PC-9 (cell line): Measurements from ENCODE around the gene AKAP7. TPM values are rescaled to one million over a fixed set of nuclear protein-coding genes. Genes with fewer than 3 reads are reported as not detected.
A peak's percentile ranks its signal among the peaks of the same experiment; 100 is the strongest.

ENCODE experiments used
- BruUV-seq: library from RNA; stranded (reverse); fragments of 400-500 nt; replicated peaks from 2 replicates; lab custom pipeline; 2021; lab: Mats Ljungman, UMichigan
- CTCF ChIA-PET: fragments of 300-600 bp; sonication (Branson Sonifier 250); formaldehyde crosslinking; loops from one replicate; lab custom pipeline; 2022; ENCODE audit warnings: antibody characterized with exemption; lab: Charles Lee
- POLR2A ChIA-PET: fragments of 300-600 bp; sonication (Branson Sonifier 250); formaldehyde crosslinking; loops from one replicate; lab custom pipeline; 2022; ENCODE audit warnings: antibody characterized with exemption; ENCODE audit not compliant: unreplicated experiment; lab: Charles Lee
- DNase-seq, 2 experiments: peaks; one replicate each; pipeline versions ENCODE4 v3.0.0 to v3.0.0-alpha.2; 2015 to 2022; ENCODE audit warnings: mixed read lengths in 1 of 2
- H2AFZ ChIP-seq: fragments of 200-600 bp; sonication (generic); 2 replicates; pipeline ENCODE4 v1.8.1; 2017; ENCODE audit warnings: antibody characterized with exemption
- H3F3A ChIP-seq: fragments of 200-600 bp; sonication (generic); 2 replicates; pipeline ENCODE4 v1.8.1; 2017; ENCODE audit warnings: antibody characterized with exemption, mild to moderate bottlenecking, low read depth; ENCODE audit not compliant: insufficient read depth
- H3K27ac ChIP-seq: fragments of 200-600 bp; sonication (generic); 2 replicates; pipeline ENCODE4 v1.6.1; 2016; ENCODE audit warnings: mixed run types
- H3K27me3 ChIP-seq: fragments of 200-600 bp; sonication (generic); 2 replicates; pipeline ENCODE4 v1.6.1; 2016; ENCODE audit warnings: low read depth, mixed run types; ENCODE audit not compliant: insufficient read depth
- H3K36me3 ChIP-seq: fragments of 200-600 bp; sonication (generic); 2 replicates; pipeline ENCODE4 v1.6.1; 2016; ENCODE audit warnings: low read depth, mixed run types
- H3K4me1 ChIP-seq: fragments of 200-600 bp; sonication (generic); replicated peaks from 2 replicates; pipeline ENCODE4 v1.6.1; 2016; ENCODE audit warnings: mixed run types; ENCODE audit not compliant: insufficient read depth
- H3K4me2 ChIP-seq: fragments of 200-600 bp; sonication (generic); 2 replicates; pipeline ENCODE4 v1.6.1; 2017; ENCODE audit warnings: mixed run types
- H3K4me3 ChIP-seq: fragments of 200-600 bp; sonication (generic); 2 replicates; pipeline ENCODE4 v1.6.1; 2016; ENCODE audit warnings: mixed run types
- H3K79me2 ChIP-seq: fragments of 200-600 bp; sonication (generic); 2 replicates; pipeline ENCODE4 v1.6.1; 2017; ENCODE audit warnings: low read depth, mixed run types
- H3K9me2 ChIP-seq: fragments of 200-600 bp; sonication (generic); 2 replicates; pipeline ENCODE4 v1.8.1; 2017; ENCODE audit warnings: mild to moderate bottlenecking; ENCODE audit not compliant: insufficient read depth
- H3K9me3 ChIP-seq: fragments of 200-600 bp; sonication (generic); 2 replicates; pipeline ENCODE4 v1.8.1; 2016; ENCODE audit warnings: low read depth; ENCODE audit not compliant: insufficient read depth
- H4K20me1 ChIP-seq: fragments of 200-600 bp; sonication (generic); 2 replicates; pipeline ENCODE4 v1.8.1; 2017; ENCODE audit not compliant: insufficient read depth
- CTCF ChIP-seq: fragments of 200-600 bp; sonication (generic); conservative IDR thresholded peaks from 2 replicates; pipeline ENCODE4 v1.6.1; 2017; ENCODE audit warnings: mixed run types, antibody characterized with exemption, mild to moderate bottlenecking, moderate library complexity
- EZH2 ChIP-seq: fragments of 200-600 bp; sonication (generic); IDR thresholded peaks from 2 replicates; pipeline ENCODE4 v1.8.0; 2017; ENCODE audit warnings: antibody characterized with exemption, low read depth
- intact Hi-C: fragments of 100-400 bp; cut with micrococcal nuclease; formaldehyde crosslinking; loops from one replicate; pipeline ENCODE4 v1.10.0; 2022; ENCODE audit not compliant: unreplicated experiment
- total RNA-seq: library from RNA; stranded (reverse); gene quantifications from 2 replicates; pipeline ENCODE4 v1.2.3, GENCODE V29; 2021

The AKAP7 gene
- total RNA-seq, 1 experiment from 2014 or later = 3.8 TPM

DNA sequence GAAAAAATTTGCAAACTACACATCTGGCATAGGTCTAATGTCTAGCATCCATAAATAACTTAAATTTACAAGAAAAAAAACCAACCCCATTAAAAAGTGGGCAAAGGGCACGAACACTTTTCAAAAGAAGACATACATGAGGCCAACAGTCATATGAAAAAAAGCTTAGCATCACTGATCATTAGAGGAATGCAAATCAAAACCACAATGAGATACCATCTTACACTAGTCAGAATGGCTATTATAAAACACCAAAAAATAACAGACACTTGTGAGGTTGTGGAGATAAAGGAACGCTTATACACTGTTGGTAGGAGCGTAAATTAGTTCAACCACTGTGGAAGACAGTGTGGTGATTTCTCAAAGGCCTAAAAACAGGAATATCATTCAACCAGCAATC lies 38.5 kb upstream of the AKAP7 start:
- CTCF ChIA-PET = no interaction called here
- Histone ChIP-seq H4K20me1 (no peaks in the 10 kb centered on the region), H3K27ac (no peak overlapping the region), H2AFZ (no peak overlapping the region), H3K36me3 (no peaks in the 10 kb centered on the region), H3K9me2 (no peaks in the 10 kb centered on the region), H3K4me1 (peaks cover 2% of the 10 kb centered on the region), H3F3A (no peaks in the 10 kb centered on the region; the same call in 1 of the 2 replicates), H3K27me3 (no peaks in the 10 kb centered on the region), H3K4me2 (no peak overlapping the region), H3K79me2 (no peaks in the 10 kb centered on the region), H3K4me3 (no peak overlapping the region), H3K9me3 (no peaks in the 10 kb centered on the region)
- POLR2A ChIA-PET = no interaction called here
- TF ChIP-seq CTCF (no peak), EZH2 (no peak)
- no TSS peak for BruUV-seq
- intact Hi-C loops = no loop called here
- DNase-seq = no peak

DNA sequence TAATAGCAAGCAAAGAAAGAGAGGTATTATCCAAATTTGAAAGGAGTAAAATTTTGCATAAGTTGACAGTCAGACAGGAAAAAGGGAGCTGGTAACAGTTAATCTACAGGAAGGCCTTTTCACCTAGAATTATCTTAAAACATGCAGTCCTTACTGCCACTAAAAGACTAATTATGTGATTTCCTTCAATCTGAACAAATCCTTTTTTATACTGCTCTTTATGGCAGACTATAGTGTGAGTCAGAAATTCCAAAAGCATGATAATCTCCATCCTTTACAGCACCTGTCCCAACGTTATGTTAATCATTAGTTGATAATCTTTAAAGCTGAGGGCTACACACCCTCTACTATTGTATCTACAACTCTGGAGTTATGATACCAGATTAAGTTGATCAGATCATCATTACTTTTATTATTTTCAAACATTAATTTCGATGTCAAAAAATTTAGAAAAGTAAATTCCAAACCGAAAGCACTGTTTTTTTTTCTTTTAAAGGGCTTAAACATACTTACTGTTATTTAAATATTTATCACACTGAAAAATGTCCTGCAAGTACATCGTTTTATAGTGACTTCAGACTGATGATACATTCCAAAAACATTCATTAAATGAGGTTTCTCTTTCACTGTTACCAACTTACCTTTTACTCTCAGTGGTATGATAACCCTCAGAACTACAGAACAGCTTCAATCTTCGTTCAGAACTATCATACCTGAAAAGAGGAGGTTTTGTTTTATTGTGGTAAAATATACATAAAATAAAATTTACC lies 33.2 kb upstream of the AKAP7 start:
- H3K36me3 ChIP-seq = no peaks in the 10 kb centered on the region
- no peaks in the 10 kb centered on the region for H3K27me3 ChIP-seq
- H3K9me2 ChIP-seq = no peaks in the 10 kb centered on the region
- peak in 1 of 2 experiments; percentile 43 for DNase-seq
- no TSS peak for BruUV-seq
- H3F3A ChIP-seq = peaks cover 3% of the 10 kb centered on the region; the same call in 1 of the 2 replicates
- ChIA-PET CTCF (interaction anchor here (0.7 kb wide), 3 partner anchors 43 to 526 kb away, joined by 6 to 8 read pairs (median 8); no protein-coding TSS in a partner anchor), POLR2A (interaction anchor here (0.7 kb wide), 1 partner anchor 74 kb away, joined by 19 read pairs; no protein-coding TSS in a partner anchor)
- H3K9me3 ChIP-seq = no peaks in the 10 kb centered on the region
- H3K27ac ChIP-seq = no peak overlapping the region
- H2AFZ ChIP-seq = no peak overlapping the region
- no peak for TF ChIP-seq CTCF
- no peak for TF ChIP-seq EZH2
- peaks cover 18% of the 10 kb centered on the region for H3K4me1 ChIP-seq
- H3K4me2 ChIP-seq = peak overlapping the region; percentile 57
- no peaks in the 10 kb centered on the region for H3K79me2 ChIP-seq
- no peaks in the 10 kb centered on the region for H4K20me1 ChIP-seq
- H3K4me3 ChIP-seq = no peak overlapping the region
- intact Hi-C loops = loop anchor here (2.0 kb wide), 1 partner anchor 39 kb away; the partner anchor contains the start of gene EPB41L2

GRCh38 chr6:131103296-131103695 lies 32.0 kb upstream of the AKAP7 start:
- Histone ChIP-seq H3K4me1 (peaks cover 22% of the 10 kb centered on the region), H3K4me3 (no peak overlapping the region), H3K79me2 (no peaks in the 10 kb centered on the region), H4K20me1 (no peaks in the 10 kb centered on the region), H3K9me2 (no peaks in the 10 kb centered on the region), H3K27me3 (no peaks in the 10 kb centered on the region), H3F3A (peaks cover 3% of the 10 kb centered on the region; the same call in 1 of the 2 replicates), H3K4me2 (no peak overlapping the region), H2AFZ (no peak overlapping the region), H3K9me3 (no peaks in the 10 kb centered on the region), H3K36me3 (no peaks in the 10 kb centered on the region), H3K27ac (no peak overlapping the region)
- no peak for DNase-seq
- ChIA-PET POLR2A (no interaction called here), CTCF (no interaction called here)
- no peak for TF ChIP-seq EZH2
- TF ChIP-seq CTCF = no peak
- intact Hi-C loops = loop anchor here (2.0 kb wide), 1 partner anchor 40 kb away; the partner anchor contains the start of gene EPB41L2
- BruUV-seq = no TSS peak
